GM12891 (cell line): Measurements from ENCODE around the gene FOXA3.
"Not testable (repeated sequence)": the region's sequence is repeated elsewhere in the genome, so short reads cannot be mapped to it uniquely, and the experiment has no call there.

Experiments
- DNase-seq: peaks from one replicate; pipeline ENCODE4 v3.0.0; 2011; ENCODE audit warnings: low spot score; ENCODE audit not compliant: insufficient read length
- FAIRE-seq: peaks from 2 replicates; lab custom pipeline; 2011; peaks lifted over from hg19 to GRCh38; lab: Jason Lieb, UNC
- PAX5 ChIP-seq: IDR thresholded peaks from 2 replicates; pipeline ENCODE4 v1.6.1; 2011; ENCODE audit warnings: low read length, moderate library complexity, mild to moderate bottlenecking; ENCODE audit not compliant: insufficient read depth, severe bottlenecking
- POLR2A ChIP-seq: IDR thresholded peaks from 2 replicates; pipeline ENCODE4 v1.6.1; 2011; ENCODE audit warnings: low read depth, low read length, control low read depth
- POLR2AphosphoS5 ChIP-seq: IDR thresholded peaks from 2 replicates; pipeline ENCODE4 v1.6.1; 2011; ENCODE audit warnings: low read depth, low read length, control low read depth
- POU2F2 ChIP-seq: IDR thresholded peaks from 2 replicates; pipeline ENCODE4 v1.6.1; 2011; ENCODE audit warnings: low read depth, mild to moderate bottlenecking, control low read depth, low read length, moderate library complexity
- SPI1 ChIP-seq: IDR thresholded peaks from 2 replicates; pipeline ENCODE4 v1.6.1; 2011; ENCODE audit warnings: low read depth, low read length, control low read depth
- TAF1 ChIP-seq: IDR thresholded peaks from 2 replicates; pipeline ENCODE4 v1.6.1; 2011; ENCODE audit warnings: low read depth, low read length, control low read depth

The FOXA3 gene

DNA sequence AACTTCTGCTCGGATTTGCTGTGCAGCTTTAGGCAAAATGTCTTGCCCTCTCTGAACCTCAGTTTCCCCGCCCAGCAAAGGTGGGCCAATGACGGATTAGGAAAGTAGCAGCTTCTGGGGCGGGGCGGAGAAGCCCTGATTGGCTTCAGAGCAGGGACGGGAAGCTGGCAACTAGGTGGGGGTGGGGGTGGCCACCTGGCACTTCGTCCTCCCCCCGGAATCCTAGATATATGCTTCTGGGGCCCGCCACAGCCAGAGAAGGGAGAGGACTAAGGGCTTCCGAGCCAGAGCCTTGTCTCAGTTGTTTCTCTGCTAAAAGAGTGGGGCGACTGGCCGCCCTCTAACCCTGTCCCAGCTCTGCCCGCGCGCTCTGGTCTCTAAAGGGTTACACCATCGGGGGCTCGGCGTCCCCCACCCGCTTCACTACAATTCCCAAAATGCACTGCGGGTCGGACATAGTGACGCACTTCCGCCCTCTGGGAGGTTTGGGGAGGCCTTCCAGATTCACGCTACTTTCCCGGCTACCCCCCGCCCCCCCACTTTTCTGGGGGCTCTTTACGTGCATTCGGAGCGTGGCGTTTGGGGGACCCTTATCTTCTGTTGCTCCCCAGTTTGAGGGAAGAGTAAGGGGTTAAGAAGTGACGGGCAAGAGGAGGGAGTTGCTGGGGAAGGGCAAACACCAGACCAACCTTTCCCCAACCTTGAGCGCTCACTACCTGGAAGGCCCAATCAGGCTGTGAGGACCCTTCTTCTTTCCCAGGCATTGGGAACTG lies 22.5 kb downstream of the FOXA3 start:
- peak; percentile 99 for FAIRE-seq

GRCh38 chr19:45887200-45887710 lies 23.1 kb downstream of the FOXA3 start:
- DNase-seq (no peak), FAIRE-seq (no peak)
- TF ChIP-seq SPI1 (no peak), POU2F2 (no peak), POLR2AphosphoS5 (no peak), PAX5 (no peak), TAF1 (no peak)

More for the DNA sequence above, 22.5 kb downstream of the FOXA3 start:
- DNase-seq, result peak; percentile 86
- TF ChIP-seq PAX5, result no peak
- peak; percentile 51; the same call in 1 of the 2 replicates for TF ChIP-seq SPI1
- peak; percentile 76; the same call in 1 of the 2 replicates for TF ChIP-seq TAF1
- peak; percentile 45; the same call in 1 of the 2 replicates for TF ChIP-seq POU2F2
- TF ChIP-seq POLR2A, result peak; percentile 71; the same call in 1 of the 2 replicates
- peak; percentile 50; the same call in 1 of the 2 replicates for TF ChIP-seq POLR2AphosphoS5

- DNase-seq (no peak), FAIRE-seq (no peak)
- TF ChIP-seq POU2F2, result no peak
- TF ChIP-seq SPI1, result no peak
- TF ChIP-seq POLR2A, result no peak
- no peak for TF ChIP-seq TAF1
- no peak for TF ChIP-seq POLR2AphosphoS5
- TF ChIP-seq PAX5, result no peak
These were observed 25.2 kb downstream of the FOXA3 start for GRCh38 chr19:45889210-45889885.

DNA sequence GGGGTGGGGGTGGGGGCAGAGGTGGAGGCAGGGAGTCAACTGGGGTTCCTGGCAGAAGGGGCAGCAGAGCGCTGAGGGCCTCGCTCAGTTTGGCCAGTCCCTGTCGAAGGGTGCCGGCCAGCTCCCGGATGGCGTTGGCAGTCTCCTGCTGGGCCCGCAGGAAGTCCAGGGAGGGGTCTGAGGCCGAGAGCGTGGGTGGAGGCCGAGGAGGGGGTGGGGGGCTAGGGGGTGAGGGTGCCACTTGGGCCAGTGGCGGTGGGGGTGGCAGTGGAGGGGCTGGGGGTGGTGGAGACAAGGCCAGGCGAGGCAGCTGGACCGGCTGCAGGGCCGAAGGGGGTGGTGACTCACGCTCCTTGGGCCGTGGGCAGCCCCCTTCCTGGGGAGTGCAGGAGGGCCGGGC lies 26.8 kb downstream of the FOXA3 start:
- no peak for TF ChIP-seq POLR2A
- no peak for TF ChIP-seq POU2F2
- no peak for TF ChIP-seq PAX5
- TF ChIP-seq SPI1, result no peak
- TF ChIP-seq TAF1, result no peak
- TF ChIP-seq POLR2AphosphoS5, result no peak
- DNase-seq (no peak), FAIRE-seq (no peak)

DNA sequence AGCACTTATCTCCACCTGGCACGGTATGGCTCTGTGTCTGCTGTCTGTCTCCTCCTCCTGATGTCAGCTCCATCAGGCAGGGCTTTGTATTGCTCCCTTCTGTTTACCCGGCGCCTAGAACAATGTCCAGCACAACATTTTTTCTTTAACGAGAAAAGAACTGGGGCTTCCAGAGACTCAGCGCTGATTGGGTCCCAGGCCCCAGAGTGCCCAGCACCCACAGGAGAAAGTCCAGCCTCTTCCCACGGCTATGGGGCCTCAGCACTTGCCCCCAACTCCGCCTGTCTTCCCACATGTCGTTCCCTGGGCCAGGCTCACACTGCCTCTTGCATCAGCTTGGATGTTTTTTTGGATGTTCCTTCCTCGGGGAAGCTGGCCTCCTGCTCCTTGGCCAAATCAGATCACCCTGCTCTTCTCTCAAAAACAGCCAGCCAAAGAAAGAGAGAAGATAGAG lies 31.4 kb downstream of the FOXA3 start:
- TF ChIP-seq PAX5 (no peak), POU2F2 (no peak), POLR2A (no peak), SPI1 (no peak), POLR2AphosphoS5 (no peak), TAF1 (no peak)
- DNase-seq, result no peak
- FAIRE-seq, result no peak

- DNase-seq, FAIRE-seq: not testable (repeated sequence)
These were observed 32.0 kb downstream of the FOXA3 start for GRCh38 chr19:45895983-45896599.

- DNase-seq (no peak), FAIRE-seq (no peak)
- 0 out of 2 replicates have a peak, but pooled peaks have one; percentile 6 for TF ChIP-seq SPI1
- no peak for TF ChIP-seq TAF1
- no peak for TF ChIP-seq POLR2AphosphoS5
These were observed 33.2 kb downstream of the FOXA3 start for GRCh38 chr19:45897261-45897812.

GRCh38 chr19:45899253-45899652 lies 35.1 kb downstream of the FOXA3 start:
- no peak for TF ChIP-seq POLR2A
- TF ChIP-seq POLR2AphosphoS5, result no peak
- no peak for TF ChIP-seq SPI1
- TF ChIP-seq POU2F2, result no peak
- TF ChIP-seq PAX5, result no peak
- no peak for TF ChIP-seq TAF1
- FAIRE-seq (no peak), DNase-seq (no peak)
